ENCODE data around the gene CENPP.

CENPP gene

GRCh38 chr9:92496396-92497176 is 170.8 kb downstream of the CENPP start:
- FAIRE-seq (peak; percentile 73), DNase-seq (ENCODE audit: insufficient read length, low spot score) (no peak)
- no peak for TF ChIP-seq POLR2A (IDR thresholded peaks at IDR 0.05; ENCODE audit: low read depth, low read length)

- no peak for DNase-seq (ENCODE audit: insufficient read length, low spot score)
- peak; percentile 11 for FAIRE-seq
- no peak for TF ChIP-seq POLR2A (IDR thresholded peaks at IDR 0.05; ENCODE audit: low read depth, low read length)
Observed at GRCh38 chr9:92499701-92500100, 173.9 kb downstream of the CENPP start.

- no peak for FAIRE-seq
- DNase-seq (ENCODE audit: insufficient read length, low spot score) = no peak
- no peak for TF ChIP-seq POLR2A (IDR thresholded peaks at IDR 0.05; ENCODE audit: low read depth, low read length)
Observed at GRCh38 chr9:92500725-92501124, 175.0 kb downstream of the CENPP start.

- TF ChIP-seq POLR2A (IDR thresholded peaks at IDR 0.05; ENCODE audit: low read depth, low read length) = no peak
- FAIRE-seq (peak; percentile 81), DNase-seq (ENCODE audit: insufficient read length, low spot score) (peak; percentile 44)
Observed at GRCh38 chr9:92501671-92502393, 176.1 kb downstream of the CENPP start.

GRCh38 chr9:92503156-92503555 is 177.4 kb downstream of the CENPP start:
- DNase-seq (ENCODE audit: insufficient read length, low spot score) = no peak
- no peak for TF ChIP-seq POLR2A (IDR thresholded peaks at IDR 0.05; ENCODE audit: low read depth, low read length)
- FAIRE-seq = no peak

GRCh38 chr9:92504881-92505280 is 179.1 kb downstream of the CENPP start:
- no peak for FAIRE-seq
- no peak for DNase-seq (ENCODE audit: insufficient read length, low spot score)
- no peak for TF ChIP-seq POLR2A (IDR thresholded peaks at IDR 0.05; ENCODE audit: low read depth, low read length)

GRCh38 chr9:92506184-92506857 is 180.6 kb downstream of the CENPP start:
- no peak for TF ChIP-seq POLR2A (IDR thresholded peaks at IDR 0.05; ENCODE audit: low read depth, low read length)
- FAIRE-seq (peak; percentile 93), DNase-seq (ENCODE audit: insufficient read length, low spot score) (peak; percentile 60)

- DNase-seq (ENCODE audit: insufficient read length, low spot score) = no peak
- no peak for FAIRE-seq
- no peak for TF ChIP-seq POLR2A (IDR thresholded peaks at IDR 0.05; ENCODE audit: low read depth, low read length)
Observed at GRCh38 chr9:92507005-92507404, 181.3 kb downstream of the CENPP start.

- no peak for TF ChIP-seq POLR2A (IDR thresholded peaks at IDR 0.05; ENCODE audit: low read depth, low read length)
- FAIRE-seq (no peak), DNase-seq (ENCODE audit: insufficient read length, low spot score) (no peak)
Observed at GRCh38 chr9:92507496-92507895, 181.7 kb downstream of the CENPP start.

GRCh38 chr9:92508018-92508820 is 182.5 kb downstream of the CENPP start:
- DNase-seq (ENCODE audit: insufficient read length, low spot score) = no peak
- TF ChIP-seq POLR2A (IDR thresholded peaks at IDR 0.05; ENCODE audit: low read depth, low read length) = no peak
- FAIRE-seq = no peak

- FAIRE-seq (no peak), DNase-seq (ENCODE audit: insufficient read length, low spot score) (no peak)
- TF ChIP-seq POLR2A (IDR thresholded peaks at IDR 0.05; ENCODE audit: low read depth, low read length) = no peak
Observed at GRCh38 chr9:92509050-92509449, 183.3 kb downstream of the CENPP start.

- FAIRE-seq (no peak), DNase-seq (ENCODE audit: insufficient read length, low spot score) (no peak)
- no peak for TF ChIP-seq POLR2A (IDR thresholded peaks at IDR 0.05; ENCODE audit: low read depth, low read length)
Observed at GRCh38 chr9:92510747-92511146, 185.0 kb downstream of the CENPP start.

- DNase-seq (ENCODE audit: insufficient read length, low spot score) = no peak
- no peak for FAIRE-seq
- TF ChIP-seq POLR2A (IDR thresholded peaks at IDR 0.05; ENCODE audit: low read depth, low read length) = no peak
Observed at GRCh38 chr9:92512622-92513021, 186.9 kb downstream of the CENPP start.

GRCh38 chr9:92513349-92513748 is 187.6 kb downstream of the CENPP start:
- no peak for FAIRE-seq
- TF ChIP-seq POLR2A (IDR thresholded peaks at IDR 0.05; ENCODE audit: low read depth, low read length) = no peak
- no peak for DNase-seq (ENCODE audit: insufficient read length, low spot score)

Data from H54 (cell line).